HT-29 (cell line): ENCODE data around the gene KATNB1. TPM values are rescaled to one million over a fixed set of nuclear protein-coding genes. Genes with fewer than 3 reads are reported as not detected.
A peak's percentile ranks its signal among the peaks of the same experiment; 100 is the strongest.
"Not testable (repeated sequence)": the region's sequence is repeated elsewhere in the genome, so short reads cannot be mapped to it uniquely, and the experiment has no call there.

Source experiments
- DNase-seq: peaks from one replicate; pipeline ENCODE4 v3.0.0-alpha.2; 2015; ENCODE audit warnings: low spot score
- total RNA-seq: library from RNA; depleted of rRNA; stranded (reverse); fragments of >200 nt; shearing (Covaris generic); gene quantifications from 2 replicates; pipeline ENCODE4 v1.2.3, GENCODE V29; 2014

The KATNB1 gene
- total RNA-seq, 1 experiment from 2014 or later: 80.2 TPM

DNA sequence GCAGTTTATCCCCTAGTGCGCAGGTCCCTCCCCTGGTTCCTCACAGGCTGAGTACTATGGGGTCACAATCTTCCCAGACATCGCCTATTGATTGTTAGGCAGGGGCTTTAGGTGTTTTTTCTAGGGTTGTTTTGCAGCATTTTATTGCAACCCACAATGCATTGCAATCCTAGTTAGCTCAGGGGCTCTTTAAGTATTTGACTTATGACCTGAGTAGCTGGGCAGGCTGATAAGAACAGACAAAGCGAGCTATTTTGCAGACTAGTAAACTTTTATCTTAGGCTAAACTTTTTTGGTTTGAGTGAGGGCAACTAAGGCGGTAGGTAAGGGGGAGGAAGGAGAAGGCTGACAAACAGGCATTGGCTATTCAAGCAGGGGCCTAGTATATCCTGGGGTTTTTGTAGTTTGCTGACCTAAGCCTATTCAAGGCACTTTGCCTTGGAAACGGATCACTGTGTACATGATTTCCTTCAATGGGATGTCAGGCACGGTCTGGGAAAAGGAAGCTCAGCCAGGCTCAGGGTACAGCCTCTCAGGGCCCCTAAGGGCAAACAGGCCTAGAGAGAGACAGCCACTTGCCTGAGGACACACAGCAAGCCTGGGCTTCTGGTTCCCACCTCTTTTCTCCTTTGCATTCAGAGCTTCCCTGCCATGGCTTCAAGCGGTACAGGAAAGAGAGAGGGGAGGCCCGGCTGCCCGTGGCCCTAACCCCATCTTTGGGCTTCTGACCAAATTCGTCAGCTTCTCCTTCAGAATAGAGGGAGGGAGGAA lies 34.6 kb upstream of the KATNB1 start:
- no peak for DNase-seq

DNA sequence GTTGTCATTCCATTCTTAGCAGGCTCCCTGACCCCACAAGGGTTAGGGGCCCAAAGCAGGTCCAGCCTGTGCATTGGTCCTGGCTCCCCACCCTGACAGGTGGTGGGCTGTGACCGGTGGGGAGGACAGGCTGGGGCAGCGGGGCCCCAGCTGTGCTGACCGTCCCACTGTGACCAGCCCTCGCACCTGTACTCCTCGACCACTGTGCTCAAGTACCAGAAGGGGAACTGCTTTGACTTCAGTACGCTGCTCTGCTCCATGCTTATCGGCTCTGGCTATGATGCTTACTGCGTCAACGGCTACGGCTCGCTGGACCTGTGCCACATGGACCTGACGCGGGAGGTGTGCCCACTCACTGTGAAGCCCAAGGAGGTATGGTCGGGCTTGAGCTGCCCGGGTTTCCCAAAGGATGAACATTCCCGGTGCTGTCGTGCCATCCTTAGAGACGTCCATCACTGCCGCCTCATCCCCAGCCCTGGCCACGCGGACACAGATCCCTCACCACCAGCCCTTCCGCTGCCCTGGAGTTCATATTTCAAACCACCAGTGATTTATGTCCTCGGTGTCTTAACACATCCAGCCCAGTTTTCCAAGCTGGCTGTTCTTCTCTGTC lies 33.7 kb upstream of the KATNB1 start:
- no peak for DNase-seq

DNA sequence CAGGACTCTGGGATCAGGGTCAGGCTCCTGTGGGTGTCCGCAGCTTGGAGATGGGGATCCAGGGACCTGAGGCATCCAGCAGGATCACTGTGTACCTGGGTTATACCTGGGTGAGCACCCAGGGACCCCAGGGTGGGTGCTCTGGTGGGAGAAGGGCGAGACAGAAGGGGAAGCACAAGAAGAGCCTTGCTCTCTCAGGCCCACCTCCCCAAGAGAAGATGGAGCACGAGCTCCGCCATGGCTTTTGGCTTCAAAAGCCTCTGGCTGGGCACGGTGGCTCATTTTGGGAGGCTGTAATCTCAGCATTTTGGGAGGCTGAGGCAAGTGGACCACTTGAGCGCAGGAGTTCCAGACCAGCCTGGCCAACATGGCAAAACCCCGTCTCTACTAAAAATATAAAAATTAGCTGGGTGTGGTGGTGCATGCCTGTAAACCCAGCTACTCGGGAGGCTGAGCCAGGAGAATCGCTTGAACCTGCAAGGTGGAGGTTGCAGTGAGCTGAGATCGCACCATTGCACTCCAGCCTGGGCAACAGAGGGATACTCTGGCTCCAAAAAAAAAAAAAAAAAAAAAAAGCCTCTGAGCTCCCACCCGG lies 32.1 kb upstream of the KATNB1 start:
- DNase-seq: no peak

DNA sequence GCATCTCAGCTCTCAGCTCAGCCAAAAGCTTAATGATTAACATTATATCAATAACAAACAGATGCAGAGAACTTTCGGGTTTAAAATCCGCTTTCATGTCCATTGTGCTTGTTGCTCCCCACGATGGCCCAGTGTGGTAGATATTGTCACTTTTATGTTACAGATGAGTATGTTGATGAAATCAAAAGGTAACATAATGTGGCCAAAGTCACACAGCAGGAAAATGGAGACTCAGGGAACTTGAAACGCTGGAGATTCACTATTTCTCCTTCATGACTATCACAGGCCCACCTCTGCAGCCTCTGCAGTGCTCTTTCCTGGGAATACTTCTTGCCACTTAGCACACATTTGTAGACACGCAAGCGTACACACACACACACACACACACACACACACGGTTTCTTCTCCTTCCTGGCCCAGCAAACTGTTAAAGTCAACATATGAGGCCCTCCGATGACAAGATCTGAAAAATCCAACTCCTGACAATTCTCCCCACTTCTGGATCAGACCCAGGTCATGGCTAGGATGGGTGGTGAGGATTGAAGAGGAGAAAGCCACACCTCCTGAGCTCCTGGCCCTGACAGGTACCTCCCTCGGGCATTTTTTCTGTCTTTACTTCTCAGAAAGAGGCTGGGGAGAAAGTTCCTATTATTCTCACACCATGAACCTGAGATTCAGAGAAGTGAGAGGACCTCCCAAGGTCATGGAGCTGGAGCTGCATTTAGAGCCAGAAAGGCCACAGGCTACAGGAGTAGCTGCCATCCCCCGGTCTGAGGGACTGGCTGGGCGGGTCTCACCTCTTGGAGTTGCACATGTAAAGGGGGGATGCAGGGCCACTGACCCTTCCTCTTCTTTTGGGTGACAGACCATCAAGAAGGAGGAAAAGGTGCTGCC lies 31.3 kb upstream of the KATNB1 start:
- DNase-seq: no peak

DNA sequence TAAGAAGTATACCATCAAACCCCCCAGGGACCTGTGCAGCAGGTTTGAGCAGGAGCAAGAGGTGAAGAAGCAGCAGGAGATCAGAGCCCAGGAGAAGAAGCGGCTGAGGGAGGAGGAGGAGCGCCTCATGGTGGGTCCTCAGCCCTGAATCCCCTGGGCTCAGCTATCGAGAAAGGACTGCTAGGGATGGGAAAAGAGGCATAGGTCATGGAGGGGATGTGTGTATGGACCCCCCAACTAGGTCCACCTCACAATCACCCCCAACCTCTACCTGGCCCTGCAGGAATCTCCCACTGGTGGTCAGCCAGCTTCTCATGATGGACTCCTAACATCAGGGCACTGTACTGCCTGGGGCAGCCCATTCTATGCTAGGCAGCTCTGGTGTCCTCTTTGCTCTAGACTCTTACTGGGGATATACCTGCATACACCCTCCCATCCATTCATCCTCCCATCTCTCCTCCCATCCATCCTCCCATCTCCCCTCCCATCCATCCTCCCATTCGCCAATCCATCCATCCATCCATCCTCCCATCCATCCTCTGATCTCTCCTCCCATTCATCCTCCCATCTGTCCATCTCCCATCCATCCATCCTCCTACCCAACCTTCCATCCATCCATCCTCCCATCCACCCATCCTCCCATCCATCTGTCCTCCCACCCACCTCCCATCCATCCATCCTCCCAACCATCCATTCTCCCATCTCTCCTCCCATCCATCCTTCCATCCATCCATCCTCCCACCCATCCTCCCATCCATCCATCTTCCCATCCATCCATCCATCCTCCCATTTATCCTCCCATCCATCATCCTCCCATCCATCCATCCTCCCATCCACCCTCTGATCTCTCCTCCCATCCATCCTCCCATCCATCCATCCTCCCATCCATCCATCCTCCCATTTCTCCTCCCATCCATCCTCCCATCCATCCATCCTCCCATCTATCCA lies 30.4 kb upstream of the KATNB1 start:
- DNase-seq: no peak

DNA sequence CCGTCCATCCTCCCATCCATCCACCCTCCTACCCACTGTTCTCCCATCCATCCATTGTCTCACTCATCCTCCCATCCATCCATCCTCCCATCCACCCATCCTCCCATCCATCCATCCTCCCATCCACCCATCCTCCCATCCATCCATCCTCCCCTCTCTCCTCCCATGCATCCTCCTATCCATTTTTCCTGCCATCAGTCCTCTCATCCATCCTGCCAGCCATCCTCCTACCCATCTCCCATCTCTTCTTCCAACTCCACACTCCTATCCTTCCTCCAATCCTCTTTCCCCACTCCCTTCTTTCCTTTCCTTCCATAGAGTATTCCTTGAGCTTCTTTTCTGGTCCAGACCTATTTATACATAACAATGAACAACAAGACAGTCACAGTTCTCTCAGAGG lies 28.9 kb upstream of the KATNB1 start:
- no peak for DNase-seq

DNA sequence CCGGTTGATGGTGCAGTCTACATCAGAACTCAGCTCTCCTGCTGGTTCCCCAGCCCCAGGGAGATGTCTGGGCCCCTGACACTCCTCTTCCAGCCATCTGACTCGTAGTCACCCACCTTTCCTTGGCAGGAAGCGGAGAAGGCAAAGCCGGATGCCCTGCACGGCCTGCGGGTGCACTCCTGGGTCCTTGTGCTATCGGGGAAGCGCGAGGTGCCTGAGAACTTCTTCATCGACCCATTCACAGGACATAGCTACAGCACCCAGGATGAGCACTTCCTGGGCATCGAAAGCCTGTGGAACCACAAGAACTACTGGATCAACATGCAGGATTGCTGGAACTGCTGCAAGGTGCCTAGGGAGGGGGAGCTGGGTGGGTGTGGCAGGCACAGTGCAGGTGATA lies 28.2 kb upstream of the KATNB1 start:
- DNase-seq: no peak

DNA sequence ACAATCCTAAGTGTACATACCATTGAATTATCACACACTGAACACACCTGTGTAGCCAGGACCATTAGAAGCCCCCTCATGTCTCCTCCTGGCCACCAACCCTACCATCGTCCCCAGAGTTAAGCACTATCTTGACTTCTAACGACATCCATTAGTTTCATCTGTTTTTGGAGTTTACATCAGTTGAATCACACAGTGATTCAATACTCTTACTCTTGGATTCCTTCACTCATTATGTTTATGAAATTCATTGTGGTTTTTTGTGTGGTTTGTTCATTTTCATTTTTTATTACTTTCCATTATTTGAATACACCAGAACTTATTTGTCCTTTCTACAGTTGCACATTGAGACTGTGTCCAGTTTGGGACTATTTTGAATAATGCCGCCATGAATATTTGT lies 27.4 kb upstream of the KATNB1 start:
- no peak for DNase-seq

DNA sequence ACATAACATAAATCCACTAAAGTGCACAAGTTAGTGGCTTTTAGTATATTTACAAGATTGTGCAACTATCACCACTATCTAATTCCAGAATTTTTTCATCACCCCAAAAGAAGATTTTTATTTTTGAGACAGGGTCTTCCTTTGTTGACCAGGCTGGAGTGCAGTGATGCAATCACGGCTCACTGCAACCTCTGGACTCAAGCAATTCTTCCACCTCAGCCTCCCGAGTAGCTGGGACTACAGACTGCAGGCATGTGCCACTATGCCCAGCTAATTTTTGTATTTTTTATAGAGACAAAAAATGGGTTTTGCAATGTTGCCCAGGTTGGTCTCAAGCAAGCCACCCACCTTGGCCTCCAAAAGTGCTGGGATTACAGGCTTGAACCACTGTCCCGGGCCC lies 25.9 kb upstream of the KATNB1 start:
- DNase-seq: no peak

DNA sequence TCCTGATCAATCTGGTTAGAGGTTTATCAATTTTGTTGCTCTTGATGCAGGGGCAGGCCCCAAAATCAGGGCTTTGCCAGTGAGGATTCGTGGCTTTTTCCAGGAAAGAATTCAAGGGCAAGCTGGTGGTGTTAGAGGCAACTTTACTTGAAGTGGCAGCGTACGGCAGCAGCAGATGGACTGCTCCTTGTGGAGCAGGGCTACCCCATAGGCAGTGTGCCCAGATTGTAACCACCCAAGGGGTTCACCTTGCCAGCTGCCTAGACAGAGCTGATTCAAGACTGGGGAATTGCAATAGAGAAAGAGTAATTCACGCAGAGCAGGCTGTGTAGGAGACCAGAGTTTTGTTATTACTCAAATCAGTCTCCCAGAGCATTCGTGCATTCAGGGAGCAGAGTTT lies 24.2 kb upstream of the KATNB1 start:
- DNase-seq: no peak

DNA sequence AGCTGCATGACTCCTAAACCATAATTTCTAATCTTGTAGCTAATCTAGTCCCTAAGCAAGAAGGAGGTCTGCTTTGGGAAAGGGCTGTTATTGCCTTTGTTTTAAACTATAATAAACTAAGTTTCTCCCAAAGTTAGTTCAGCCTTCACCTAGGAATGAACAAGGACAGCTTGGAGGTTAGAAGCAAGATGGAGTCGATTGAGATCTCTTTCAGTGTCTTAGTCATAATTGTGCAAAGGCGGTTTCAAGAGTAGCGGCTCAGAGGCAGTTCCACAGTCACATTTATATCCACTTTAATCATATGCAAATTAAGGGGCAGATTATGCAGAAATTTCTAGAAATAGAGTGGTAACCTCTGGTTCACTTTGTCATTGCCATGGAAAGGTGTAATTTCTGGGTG lies 23.6 kb upstream of the KATNB1 start:
- no peak for DNase-seq

DNA sequence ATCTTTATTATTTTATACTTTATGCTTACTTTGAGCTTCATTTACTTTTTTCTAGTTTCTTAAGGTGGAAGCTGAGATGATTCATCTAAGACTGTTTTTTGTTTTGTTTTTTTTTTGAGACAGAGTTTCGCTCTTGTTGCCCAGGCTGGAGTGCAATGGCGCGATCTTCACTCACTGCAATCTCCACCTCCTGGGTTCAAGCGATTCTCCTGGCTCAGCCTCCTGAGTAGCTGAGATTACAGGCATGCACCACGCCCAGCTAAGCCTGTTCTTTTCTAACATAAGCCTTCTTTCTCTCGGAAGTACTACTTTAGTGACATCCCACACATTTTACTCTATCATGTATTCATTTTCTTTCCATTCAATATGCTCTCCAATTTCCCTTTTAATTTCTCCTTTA lies 23.0 kb upstream of the KATNB1 start:
- not testable (repeated sequence) for DNase-seq

DNA sequence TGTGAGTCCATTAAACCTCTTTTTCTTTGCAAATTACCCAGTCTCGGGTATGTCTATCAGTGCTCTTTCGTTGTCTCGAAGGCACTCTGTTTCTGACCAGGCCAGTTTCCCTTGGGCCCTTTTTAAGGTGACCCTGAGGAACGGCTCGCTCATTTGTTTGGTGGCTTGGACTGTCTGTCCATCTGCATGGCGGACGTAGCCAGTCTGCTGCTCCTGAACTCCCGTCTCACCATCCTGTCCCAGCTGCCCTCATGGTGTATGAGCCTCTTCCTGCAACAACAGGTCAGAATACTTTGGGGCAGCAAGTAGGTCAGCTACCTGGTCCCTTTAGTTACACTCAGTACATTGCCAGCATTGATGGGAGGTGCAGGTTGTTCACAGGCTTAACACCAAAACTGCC lies 22.0 kb upstream of the KATNB1 start:
- no peak for DNase-seq

DNA sequence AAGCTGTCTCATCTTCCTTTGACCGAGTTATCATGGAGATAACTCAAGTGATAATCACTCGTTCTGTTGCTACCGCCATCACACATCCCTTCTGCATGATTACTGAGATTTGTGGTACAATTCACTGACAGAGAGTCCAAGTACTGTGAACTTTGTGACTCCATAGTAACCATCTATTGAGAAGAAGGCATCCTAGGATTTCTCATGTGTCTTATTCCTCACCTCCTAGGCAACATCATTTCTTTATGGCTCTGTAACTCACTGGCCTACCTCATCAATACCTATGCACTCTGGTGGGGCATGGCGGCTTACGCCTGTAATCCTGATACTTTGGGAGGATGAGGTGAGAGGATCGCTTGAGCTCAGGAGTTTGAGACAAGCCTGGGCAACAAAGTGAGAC lies 21.5 kb upstream of the KATNB1 start:
- DNase-seq: no peak

DNA sequence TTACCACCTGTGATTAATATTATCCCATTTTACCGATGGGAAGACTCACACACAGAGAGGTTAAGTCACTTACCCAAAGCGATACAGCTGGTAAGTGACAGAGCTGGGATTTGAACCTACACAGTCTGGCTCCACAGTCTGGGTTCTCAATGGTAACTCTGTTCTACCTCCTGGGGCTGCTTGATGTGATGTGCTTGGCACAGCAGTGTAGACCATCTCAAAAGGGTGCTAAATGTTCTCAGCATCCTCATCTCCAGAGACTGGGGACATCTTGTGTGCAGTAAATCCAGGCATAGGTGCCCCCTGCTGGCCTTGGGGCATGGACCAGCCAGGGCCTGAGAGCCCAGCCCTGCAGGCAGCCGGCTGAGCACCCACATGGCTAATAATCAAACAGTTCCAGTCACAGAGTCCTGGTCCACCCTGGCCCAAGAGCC lies 15.4 kb upstream of the KATNB1 start:
- DNase-seq: peak; percentile 73

DNA sequence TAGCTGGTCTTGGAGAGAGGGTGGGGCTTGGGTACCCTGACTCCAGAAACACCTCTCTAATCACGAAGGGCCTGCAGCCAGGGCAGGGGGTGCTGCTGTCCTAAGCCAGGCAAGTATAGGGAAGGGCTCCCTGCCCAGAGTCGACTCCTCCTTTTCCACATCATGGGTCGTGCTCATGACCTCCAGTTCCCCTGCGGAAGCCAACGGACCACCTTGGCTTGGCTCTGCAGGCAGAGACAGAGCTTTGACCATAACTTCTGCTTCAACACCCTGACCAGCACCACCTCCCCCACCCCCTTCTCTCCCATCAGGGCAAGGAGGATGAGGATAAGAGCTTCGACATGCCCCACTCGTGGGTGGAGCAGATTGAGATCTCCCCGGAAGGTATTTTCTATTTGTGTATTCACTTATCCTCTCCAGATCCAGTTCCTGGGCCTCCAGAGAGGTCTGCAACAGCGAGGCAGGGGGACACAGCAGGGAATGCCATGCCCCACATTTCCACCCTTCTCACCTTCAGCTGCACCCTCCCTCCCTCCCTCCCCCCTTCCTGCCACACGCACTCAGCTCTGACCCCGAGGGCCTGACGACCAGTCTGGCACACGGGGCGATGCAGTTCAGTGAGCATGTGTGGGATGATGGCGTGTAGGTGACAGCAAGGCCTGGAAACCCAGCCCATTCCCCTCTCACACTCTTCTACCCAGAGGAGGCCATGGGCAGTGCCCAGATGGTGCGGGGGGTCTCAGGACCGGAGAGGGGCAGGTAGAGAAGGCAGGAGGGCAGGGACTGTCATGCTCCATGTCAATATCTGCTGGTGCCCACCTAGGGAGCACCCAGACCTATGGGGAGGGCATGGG lies 14.0 kb upstream of the KATNB1 start:
- DNase-seq: no peak

DNA sequence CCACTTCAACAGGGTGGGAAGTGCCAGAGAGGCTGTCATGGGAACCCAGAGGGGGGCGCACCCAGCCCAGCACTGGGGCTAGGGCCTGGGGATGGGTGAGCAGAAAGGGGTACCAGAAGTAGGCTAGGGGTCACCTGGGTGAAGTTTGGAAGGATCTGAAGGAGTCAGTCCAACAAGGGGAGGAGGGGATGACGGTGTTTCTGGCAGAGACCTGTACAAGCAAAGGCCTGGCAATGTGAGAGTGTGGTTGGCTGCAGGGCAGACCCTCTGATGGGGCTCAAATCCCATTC lies 13.4 kb upstream of the KATNB1 start:
- DNase-seq: no peak

DNA sequence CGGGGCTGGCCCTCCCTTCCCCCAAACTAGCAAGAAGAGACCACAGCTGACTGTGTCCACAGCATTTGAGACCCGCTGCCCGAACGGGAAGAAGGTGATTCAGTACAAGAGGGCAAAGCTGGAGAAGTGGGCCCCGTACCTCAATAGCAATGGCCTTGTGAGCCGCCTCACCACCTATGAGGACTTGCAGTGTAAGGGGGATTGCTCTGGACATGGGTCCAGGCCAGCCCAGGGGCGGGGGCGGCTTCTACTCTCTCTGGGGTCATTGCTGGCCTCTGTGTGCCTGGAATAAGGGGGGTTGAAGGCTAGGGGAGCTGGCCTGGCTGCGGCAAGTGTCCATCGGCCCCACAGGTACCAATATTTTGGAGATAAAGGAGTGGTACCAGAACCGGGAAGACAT lies 12.9 kb upstream of the KATNB1 start:
- no peak for DNase-seq

DNA sequence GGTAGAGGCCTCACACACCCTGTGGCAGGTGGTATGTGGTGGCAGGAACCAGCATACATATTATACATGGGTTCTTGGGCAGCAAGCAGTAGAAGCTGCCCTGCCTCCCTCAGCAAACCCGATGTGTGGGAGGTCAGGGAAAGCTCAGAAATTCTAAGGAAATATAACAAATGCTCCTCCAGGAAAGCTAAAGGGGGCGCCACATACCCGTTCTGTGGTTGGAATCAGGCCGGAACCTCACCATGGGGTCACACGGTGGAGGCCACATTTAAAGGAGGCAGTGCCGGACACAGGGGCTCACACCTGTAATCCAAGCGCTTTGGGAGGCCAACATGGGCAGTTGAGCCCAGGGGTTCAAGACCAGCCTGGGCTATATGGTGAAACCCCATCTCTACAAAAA lies 12.4 kb upstream of the KATNB1 start:
- no peak for DNase-seq

DNA sequence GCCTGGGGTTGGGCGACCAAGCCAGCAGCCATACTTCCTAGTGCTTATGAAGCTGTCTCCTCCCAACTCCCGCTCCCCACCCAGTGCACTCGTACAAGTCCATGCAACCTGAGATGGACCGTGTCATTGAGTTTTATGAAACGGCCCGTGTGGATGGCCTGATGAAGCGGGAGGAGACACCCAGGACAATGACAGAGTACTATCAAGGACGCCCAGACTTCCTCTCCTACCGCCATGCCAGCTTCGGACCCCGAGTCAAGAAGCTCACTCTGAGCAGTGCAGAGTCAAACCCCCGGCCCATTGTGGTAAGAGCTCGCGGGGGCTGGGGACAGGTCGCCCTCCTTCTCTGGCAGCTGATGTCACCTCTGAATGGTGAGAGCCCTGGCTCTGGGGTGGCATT lies 11.0 kb upstream of the KATNB1 start:
- DNase-seq: no peak
